ENCODE data around the gene STAT6.

GRCh38 chr12:57058454-57058853 lies 52.7 kb downstream of the STAT6 start:
- TF ChIP-seq POLR2A (IDR thresholded peaks at IDR 0.05) (no peak), CTCF (IDR thresholded peaks at IDR 0.05) (no peak)
